Right ventricle myocardium superior (tissue), 1 donor: ENCODE measurements around the gene PDHX. TPM values are rescaled to one million over a fixed set of nuclear protein-coding genes. Genes with fewer than 3 reads are reported as not detected.

Experiments
- ATAC-seq: fragments of 200-7000 bp; cut with Tn5 transposase; one replicate; pipeline ENCODE4 v1.9.1; 2020; ENCODE audit warnings: mild to moderate bottlenecking; ENCODE audit not compliant: poor library complexity
- DNase-seq: peaks from one replicate; pipeline ENCODE4 v3.0.0-alpha.2; 2020
- intact Hi-C: fragments of 100-400 bp; cut with DNase I; formaldehyde crosslinking; loops from one replicate; pipeline ENCODE4 v1.11.2; 2022
- total RNA-seq: library from RNA; stranded (reverse); fragmentation: NEBNext Ultra II Directional; extraction: Animal tissue kit (Norgen Biotek cat#: 25700); gene quantifications from one replicate; pipeline ENCODE4 v1.2.1, GENCODE V29; 2021
- donor health status: DM: no; HTN: yes; CAD: no; lungs with severe emphysema.

PDHX gene
- total RNA-seq, 1 donor from 2014 or later, result 140 TPM

DNA sequence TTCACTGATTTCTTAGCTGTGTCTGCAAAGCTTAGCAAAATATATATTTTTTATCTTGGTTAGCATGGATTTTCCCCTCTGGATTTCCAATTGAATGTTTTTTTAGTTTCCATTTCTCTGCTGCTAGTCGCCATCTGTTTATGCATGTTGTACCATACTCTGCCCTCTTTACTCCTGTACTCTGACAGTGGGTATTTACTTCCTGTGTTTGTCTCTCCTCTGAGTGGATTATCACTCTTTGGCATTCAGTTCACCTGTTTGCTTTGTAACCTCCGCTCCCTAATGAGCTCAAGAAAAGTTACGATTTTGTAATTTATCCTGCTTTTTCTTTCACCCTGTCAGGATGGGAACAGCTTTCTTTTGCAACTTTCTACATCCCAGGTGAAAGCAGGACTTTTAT lies 59.1 kb downstream of the PDHX start:
- ATAC-seq (no peak), DNase-seq (no peak)
- intact Hi-C loops, result no loop called here

DNA sequence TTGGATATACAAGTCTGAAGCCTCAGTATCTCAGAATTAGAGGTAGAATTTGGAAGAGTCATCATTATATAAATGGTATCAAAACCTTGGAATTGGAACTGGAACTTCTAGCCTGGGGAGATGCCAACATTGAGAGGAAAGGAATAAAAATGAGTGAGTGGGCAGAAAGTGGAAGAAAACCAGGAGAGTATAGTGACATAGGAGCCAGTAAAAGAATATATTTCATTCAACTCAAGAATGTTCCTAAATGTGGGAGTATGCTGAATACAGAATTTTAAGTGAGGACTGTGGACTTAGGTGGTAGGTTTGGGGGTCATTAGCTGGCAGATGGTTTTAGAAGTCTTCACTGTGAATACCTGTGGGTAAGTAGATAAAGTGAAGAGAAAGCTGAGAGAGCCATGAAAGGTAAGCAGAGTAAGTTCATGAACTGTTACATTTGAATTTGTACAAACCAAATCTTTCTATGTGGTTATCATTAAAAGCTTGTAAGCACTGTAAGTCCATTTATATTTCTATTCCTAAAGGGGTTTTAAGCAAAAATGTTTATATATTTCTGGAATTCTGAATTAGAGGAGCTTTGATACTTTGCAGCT lies 60.2 kb downstream of the PDHX start:
- ATAC-seq, result no peak
- DNase-seq, result no peak
- intact Hi-C loops, result no loop called here

DNA sequence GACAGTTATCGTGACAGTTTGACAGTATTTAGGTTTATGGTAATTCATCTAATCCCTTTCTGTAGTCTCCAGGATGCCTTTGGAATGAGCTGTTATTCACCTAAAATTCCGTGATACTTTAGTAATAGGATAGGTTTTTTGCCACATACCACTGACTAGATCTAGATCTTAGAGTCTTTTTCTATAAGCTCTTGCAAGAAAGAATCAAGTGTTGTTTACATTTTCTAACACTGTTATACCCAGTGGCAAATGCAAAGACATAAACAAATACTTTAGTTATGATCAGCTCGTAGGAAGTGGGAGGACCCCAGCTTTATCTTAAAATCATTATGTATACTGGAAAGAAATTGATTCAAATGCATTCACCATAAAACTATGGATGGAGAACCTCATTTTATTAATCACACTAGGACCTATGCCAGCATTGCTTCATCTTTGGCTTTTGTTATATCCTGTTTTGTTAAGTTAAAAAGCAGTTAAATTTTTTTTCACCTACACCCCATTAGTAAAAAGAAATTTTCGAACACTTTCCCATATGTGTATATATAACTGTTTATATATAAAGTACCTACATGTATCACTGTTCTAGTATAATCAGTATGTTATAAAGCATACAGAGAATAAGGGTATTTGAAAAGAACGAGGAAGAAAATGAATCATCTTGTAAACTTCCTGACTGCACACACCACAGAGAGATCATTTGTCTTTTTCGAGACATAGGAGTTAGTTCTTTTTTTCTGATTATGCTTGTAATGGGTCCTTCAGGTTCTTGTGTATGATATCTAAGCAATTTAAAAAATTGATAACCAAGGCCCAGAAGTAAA lies 60.9 kb downstream of the PDHX start:
- ATAC-seq, result no peak
- intact Hi-C loops, result no loop called here
- DNase-seq, result no peak

GRCh38 chr11:34978236-34979191 lies 62.1 kb downstream of the PDHX start:
- no peak for DNase-seq
- intact Hi-C loops, result no loop called here

GRCh38 chr11:34984514-34984913 lies 68.1 kb downstream of the PDHX start:
- ATAC-seq (no peak), DNase-seq (no peak)
- intact Hi-C loops, result no loop called here

More at GRCh38 chr11:34978236-34979191, 62.1 kb downstream of the PDHX start:
- no peak for ATAC-seq

GRCh38 chr11:34986883-34987520 lies 70.6 kb downstream of the PDHX start:
- intact Hi-C loops, result no loop called here
- no peak for ATAC-seq

DNA sequence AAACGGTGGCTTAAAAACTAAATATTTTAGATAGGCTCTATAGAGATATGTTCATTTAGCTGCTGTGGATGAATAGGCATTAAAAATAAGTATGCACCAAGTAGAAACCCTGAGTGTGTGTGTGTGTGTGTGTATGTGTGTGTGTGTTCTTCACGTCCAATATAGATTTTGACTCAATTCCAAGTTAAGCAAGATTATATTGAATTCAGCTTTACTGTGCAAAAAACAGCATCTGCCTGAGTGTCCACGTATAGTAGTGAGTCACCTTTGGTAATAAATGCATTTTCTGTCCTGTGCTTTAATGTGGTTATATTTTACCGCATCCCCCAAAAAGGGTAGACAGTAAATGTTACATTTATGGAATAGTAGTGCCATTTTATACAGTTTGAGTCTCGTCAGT lies 71.2 kb downstream of the PDHX start:
- no peak for ATAC-seq
- DNase-seq, result no peak
- intact Hi-C loops, result no loop called here

More at GRCh38 chr11:34986883-34987520, 70.6 kb downstream of the PDHX start:
- DNase-seq, result no peak

GRCh38 chr11:34988294-34989255 lies 72.2 kb downstream of the PDHX start:
- ATAC-seq (no peak), DNase-seq (no peak)
- intact Hi-C loops, result no loop called here

DNA sequence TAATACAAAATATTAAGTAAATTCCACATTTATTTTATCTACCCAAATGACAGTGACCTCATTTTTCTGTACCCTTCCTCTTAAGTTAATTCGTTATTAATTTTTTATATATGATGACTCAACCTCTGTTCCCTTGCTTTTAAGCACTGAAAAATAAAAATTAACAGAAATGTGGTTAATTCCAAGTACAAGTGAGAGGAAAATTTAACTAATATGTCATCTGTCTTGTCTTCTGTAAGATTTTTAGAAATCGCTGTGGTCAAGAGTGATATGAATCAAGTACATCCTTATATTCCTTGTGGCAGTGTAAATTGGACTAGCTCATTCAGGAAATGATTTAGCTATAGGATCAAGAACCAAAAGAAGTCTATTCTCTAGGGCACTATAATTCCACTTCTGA lies 74.5 kb downstream of the PDHX start:
- intact Hi-C loops, result no loop called here
- ATAC-seq (no peak), DNase-seq (no peak)

DNA sequence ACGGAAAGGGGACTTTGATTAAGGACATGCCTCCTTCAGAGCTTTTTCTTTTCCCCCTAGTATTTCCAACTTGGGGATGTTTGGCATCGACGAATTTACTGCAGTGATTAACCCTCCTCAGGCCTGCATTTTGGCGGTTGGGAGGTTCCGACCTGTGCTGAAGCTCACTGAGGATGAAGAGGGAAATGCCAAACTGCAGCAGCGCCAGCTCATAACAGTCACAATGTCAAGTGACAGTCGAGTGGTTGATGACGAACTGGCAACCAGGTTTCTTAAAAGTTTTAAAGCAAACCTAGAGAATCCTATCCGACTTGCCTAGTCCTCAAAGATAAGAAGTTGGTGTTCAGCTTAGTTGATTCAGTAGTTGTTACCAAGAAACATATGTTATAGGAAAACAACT lies 78.4 kb downstream of the PDHX start:
- ATAC-seq (no peak), DNase-seq (no peak)
- intact Hi-C loops, result no loop called here

DNA sequence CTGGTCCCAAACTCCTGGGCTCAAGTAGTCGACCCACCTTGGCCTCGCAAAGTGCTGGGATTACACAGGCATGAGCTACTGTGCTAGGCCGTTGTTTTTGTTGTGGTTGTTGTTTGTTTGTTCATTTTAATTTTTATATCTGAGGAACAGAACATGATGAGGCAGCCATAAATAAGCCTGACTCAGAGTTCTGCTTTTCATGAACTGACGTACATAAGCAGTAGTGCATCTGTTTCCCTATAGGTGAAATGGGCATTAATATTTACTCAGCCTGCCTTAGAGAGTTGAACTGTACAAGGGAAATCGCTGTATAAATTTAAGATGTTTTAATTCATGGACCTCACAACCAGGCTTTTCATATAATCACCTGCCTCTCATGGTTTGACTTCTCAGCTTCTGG lies 80.5 kb downstream of the PDHX start:
- DNase-seq, result no peak
- ATAC-seq, result no peak
- intact Hi-C loops, result no loop called here

GRCh38 chr11:34997952-34998528 lies 81.6 kb downstream of the PDHX start:
- DNase-seq, result no peak
- intact Hi-C loops, result no loop called here
- ATAC-seq, result no peak

- ATAC-seq, result no peak
- intact Hi-C loops, result no loop called here
- no peak for DNase-seq
These were observed 83.0 kb downstream of the PDHX start for GRCh38 chr11:34999453-34999852.

- intact Hi-C loops, result loop anchor here (5.0 kb wide), 1 partner anchor 234 kb away; no protein-coding TSS in a partner anchor
- no peak for DNase-seq
- ATAC-seq, result no peak
These were observed 86.8 kb downstream of the PDHX start for GRCh38 chr11:35003186-35003585.

GRCh38 chr11:35003658-35004057 lies 87.2 kb downstream of the PDHX start:
- DNase-seq (no peak), ATAC-seq (no peak)
- intact Hi-C loops, result loop anchor here (5.0 kb wide), 1 partner anchor 234 kb away; no protein-coding TSS in a partner anchor

GRCh38 chr11:35005141-35005780 lies 88.8 kb downstream of the PDHX start:
- no peak for DNase-seq
- intact Hi-C loops, result no loop called here
- ATAC-seq, result no peak
